ENCODE results near the gene EPB41L1. TPM values are rescaled to one million over a fixed set of nuclear protein-coding genes. Genes with fewer than 3 reads are reported as not detected.

The EPB41L1 gene
- total RNA-seq, 2 donors from 2014 or later: 22.8 to 53.4 TPM

GRCh38 chr20:36215778-36216177 lies 61.2 kb downstream of the EPB41L1 start:
- intact Hi-C loops (cut with DNase I): no loop called here
- no peak for ATAC-seq

DNA sequence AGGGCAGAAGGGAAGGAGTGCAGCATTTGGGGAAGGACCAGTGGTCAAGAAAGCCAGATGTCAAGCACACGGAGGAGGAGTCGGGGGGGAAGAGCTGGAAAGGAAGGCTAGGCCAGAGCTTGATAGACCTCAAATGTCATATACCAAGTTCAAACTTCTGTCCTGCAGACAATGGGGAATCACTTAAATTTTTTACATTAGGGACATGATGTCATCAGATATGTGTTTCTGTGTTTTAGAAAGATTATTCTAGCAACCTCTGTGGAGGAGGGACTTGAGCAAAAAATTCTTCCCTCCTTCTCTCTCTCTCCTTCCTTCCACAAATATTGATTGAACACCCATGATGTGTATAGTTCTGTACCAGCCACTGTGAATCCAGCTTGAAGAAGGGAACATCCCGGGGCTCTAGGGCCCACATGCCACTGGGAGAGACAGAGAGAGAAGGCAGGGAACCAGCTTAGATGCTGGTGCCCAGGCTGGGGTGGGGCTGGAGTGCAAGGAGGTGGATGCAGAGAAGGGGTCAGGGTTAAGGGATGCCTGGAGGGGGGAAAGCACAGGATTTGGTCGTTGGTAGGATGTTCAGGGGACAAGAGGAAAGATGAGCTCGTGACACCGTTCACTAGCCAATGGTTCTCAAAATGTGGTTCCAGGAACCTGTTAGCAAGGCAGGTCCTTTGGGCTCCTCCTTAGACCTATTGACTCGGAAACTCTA lies 61.9 kb downstream of the EPB41L1 start:
- H3K36me3 ChIP-seq (replicated peaks in 1 of 2; ENCODE audit: insufficient read depth in 1 of 2, low read depth in 2 of 2): no peaks in the 10 kb centered on the region
- no peak for TF ChIP-seq POLR2A (IDR thresholded peaks at IDR 0.05)
- TF ChIP-seq, protein P1, sequence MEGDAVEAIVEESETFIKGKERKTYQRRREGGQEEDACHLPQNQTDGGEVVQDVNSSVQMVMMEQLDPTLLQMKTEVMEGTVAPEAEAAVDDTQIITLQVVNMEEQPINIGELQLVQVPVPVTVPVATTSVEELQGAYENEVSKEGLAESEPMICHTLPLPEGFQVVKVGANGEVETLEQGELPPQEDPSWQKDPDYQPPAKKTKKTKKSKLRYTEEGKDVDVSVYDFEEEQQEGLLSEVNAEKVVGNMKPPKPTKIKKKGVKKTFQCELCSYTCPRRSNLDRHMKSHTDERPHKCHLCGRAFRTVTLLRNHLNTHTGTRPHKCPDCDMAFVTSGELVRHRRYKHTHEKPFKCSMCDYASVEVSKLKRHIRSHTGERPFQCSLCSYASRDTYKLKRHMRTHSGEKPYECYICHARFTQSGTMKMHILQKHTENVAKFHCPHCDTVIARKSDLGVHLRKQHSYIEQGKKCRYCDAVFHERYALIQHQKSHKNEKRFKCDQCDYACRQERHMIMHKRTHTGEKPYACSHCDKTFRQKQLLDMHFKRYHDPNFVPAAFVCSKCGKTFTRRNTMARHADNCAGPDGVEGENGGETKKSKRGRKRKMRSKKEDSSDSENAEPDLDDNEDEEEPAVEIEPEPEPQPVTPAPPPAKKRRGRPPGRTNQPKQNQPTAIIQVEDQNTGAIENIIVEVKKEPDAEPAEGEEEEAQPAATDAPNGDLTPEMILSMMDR (IDR thresholded peaks at IDR 0.05): no peak
- no peaks in the 10 kb centered on the region for H3K4me1 ChIP-seq
- DNase-seq: no peak
- H3K27me3 ChIP-seq: no peaks in the 10 kb centered on the region
- 66 to 74% methylated on average over 6 to 7 of the region's 7 CpGs for WGBS, 2 donors
- intact Hi-C loops (cut with DNase I): no loop called here
- H3K9me3 ChIP-seq: no peaks in the 10 kb centered on the region
- ATAC-seq: no peak
- H3K27ac ChIP-seq: no peak overlapping the region
- no peak overlapping the region for H3K4me3 ChIP-seq

More at GRCh38 chr20:36215778-36216177, 61.2 kb downstream of the EPB41L1 start:
- H3K9me3 ChIP-seq: no peaks in the 10 kb centered on the region
- TF ChIP-seq POLR2A (IDR thresholded peaks at IDR 0.05): no peak
- TF ChIP-seq, protein P1 (IDR thresholded peaks at IDR 0.05): no peak
- H3K4me3 ChIP-seq: no peak overlapping the region
- 87 to 91% methylated on average over 4 of the region's 4 CpGs for WGBS, 2 donors
- no peaks in the 10 kb centered on the region for H3K27me3 ChIP-seq
- no peak for DNase-seq
- H3K4me1 ChIP-seq: no peaks in the 10 kb centered on the region
- no peak overlapping the region for H3K27ac ChIP-seq
- H3K36me3 ChIP-seq (replicated peaks in 1 of 2; ENCODE audit: insufficient read depth in 1 of 2, low read depth in 2 of 2): no peaks in the 10 kb centered on the region

GRCh38 chr20:36217226-36217625 lies 62.7 kb downstream of the EPB41L1 start:
- Histone ChIP-seq H3K27me3 (no peaks in the 10 kb centered on the region), H3K36me3 (replicated peaks in 1 of 2; ENCODE audit: insufficient read depth in 1 of 2, low read depth in 2 of 2) (no peaks in the 10 kb centered on the region), H3K9me3 (no peaks in the 10 kb centered on the region), H3K4me1 (no peaks in the 10 kb centered on the region), H3K4me3 (no peak overlapping the region), H3K27ac (no peak overlapping the region)
- TF ChIP-seq, protein P1 (IDR thresholded peaks at IDR 0.05): no peak
- TF ChIP-seq POLR2A (IDR thresholded peaks at IDR 0.05): no peak
- no peak for ATAC-seq
- WGBS, 2 donors: 69% methylated on average over 4 of the region's 4 CpGs
- intact Hi-C loops (cut with DNase I): no loop called here
- no peak for DNase-seq

DNA sequence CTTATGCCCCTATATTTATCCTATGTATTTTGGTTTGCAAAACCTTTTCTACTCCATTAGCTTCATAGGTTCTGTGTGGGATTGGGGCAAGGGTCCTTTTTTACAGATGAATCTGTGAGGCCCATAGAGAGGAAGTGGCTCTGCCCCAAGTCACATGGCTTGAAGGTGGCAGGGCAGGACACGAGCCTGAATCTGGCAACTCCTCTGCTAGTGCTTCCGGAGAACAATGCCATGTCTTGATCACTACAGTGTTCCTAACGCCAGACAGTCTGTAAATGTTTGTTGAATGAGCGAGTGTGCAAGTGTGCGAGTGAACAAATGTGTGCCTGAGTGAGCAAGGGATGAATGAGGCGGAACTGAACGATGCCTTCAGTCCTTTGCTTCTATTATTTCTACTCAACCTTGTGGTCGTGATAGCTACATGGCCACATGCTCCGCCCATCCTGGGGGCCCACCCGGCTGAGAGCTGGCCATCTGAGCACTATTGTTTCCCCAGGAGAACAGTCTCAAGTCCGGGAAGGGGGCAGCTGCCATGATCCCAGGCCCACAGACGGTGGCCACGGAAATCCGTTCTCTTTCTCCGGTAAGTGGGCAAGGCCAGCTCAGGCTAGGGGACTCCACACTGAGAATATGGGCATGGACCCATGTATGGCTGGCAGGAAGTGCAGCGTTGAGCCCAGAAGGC lies 64.0 kb downstream of the EPB41L1 start:
- WGBS, 2 donors: 76% methylated on average over 10 to 16 of the region's 16 CpGs
- H3K36me3 ChIP-seq (replicated peaks in 1 of 2; ENCODE audit: insufficient read depth in 1 of 2, low read depth in 2 of 2): no peaks in the 10 kb centered on the region

More for the DNA sequence above, 64.0 kb downstream of the EPB41L1 start:
- H3K4me1 ChIP-seq: no peaks in the 10 kb centered on the region
- no peak overlapping the region for H3K27ac ChIP-seq
- H3K27me3 ChIP-seq: no peaks in the 10 kb centered on the region
- ATAC-seq (no peak), DNase-seq (no peak)
- H3K4me3 ChIP-seq: no peak overlapping the region
- intact Hi-C loops (cut with DNase I): no loop called here
- H3K9me3 ChIP-seq: no peaks in the 10 kb centered on the region
- no peak for TF ChIP-seq POLR2A (IDR thresholded peaks at IDR 0.05)
- TF ChIP-seq, protein P1 (IDR thresholded peaks at IDR 0.05): no peak

Data from body of pancreas (tissue), 4 donors.